ENCODE data around the gene GZMB.

DNA sequence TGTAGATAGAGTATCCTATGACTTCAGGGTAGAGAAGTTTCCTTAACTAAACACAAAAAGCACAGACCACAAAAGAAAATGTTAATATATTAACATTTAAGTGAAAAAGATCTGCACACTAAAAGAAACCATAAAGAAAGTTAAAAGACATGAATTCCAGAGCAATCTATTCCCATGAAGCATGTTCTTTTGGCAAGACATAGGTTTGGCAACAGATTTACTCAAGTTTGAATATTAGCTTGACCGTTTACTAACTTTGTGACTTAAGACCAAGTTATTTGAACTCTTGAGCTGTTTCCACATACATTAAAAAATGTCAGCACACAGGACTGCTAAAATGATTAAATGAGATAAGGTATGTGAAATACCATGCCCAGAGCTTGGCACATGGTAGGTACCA, 35.7 kb upstream of the GZMB start:
- TF ChIP-seq MYC (IDR thresholded peaks at IDR 0.05; ENCODE audit: low read depth, low read length), result no peak
- TF ChIP-seq, protein P1, sequence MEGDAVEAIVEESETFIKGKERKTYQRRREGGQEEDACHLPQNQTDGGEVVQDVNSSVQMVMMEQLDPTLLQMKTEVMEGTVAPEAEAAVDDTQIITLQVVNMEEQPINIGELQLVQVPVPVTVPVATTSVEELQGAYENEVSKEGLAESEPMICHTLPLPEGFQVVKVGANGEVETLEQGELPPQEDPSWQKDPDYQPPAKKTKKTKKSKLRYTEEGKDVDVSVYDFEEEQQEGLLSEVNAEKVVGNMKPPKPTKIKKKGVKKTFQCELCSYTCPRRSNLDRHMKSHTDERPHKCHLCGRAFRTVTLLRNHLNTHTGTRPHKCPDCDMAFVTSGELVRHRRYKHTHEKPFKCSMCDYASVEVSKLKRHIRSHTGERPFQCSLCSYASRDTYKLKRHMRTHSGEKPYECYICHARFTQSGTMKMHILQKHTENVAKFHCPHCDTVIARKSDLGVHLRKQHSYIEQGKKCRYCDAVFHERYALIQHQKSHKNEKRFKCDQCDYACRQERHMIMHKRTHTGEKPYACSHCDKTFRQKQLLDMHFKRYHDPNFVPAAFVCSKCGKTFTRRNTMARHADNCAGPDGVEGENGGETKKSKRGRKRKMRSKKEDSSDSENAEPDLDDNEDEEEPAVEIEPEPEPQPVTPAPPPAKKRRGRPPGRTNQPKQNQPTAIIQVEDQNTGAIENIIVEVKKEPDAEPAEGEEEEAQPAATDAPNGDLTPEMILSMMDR (IDR thresholded peaks at IDR 0.05; ENCODE audit: extremely low read depth in 1 of 2, insufficient read depth in 1 of 2, low read depth in 1 of 2, low read length in 2 of 2), result no peak
